Neural cell (in vitro differentiated cells): ENCODE results near the gene ZFX. TPM values are rescaled to one million over a fixed set of nuclear protein-coding genes. Genes with fewer than 3 reads are reported as not detected.

ENCODE experiments used
- H2AFZ ChIP-seq: fragments of 200-600, 300-800 bp; sonication (generic), shearing (Covaris generic); 2 replicates; pipeline ENCODE4 v1.6.0; 2014; ENCODE audit warnings: low read depth, mild to moderate bottlenecking, antibody characterized with exemption, low read length, moderate library complexity
- H3F3A ChIP-seq: fragments of 200-600 bp; shearing (Covaris generic); 2 replicates; pipeline ENCODE4 v1.6.1; 2016; ENCODE audit warnings: mild to moderate bottlenecking, moderate library complexity, mixed read lengths, antibody characterized with exemption, low read length; ENCODE audit not compliant: insufficient read depth, poor library complexity, severe bottlenecking
- H3K27ac ChIP-seq: fragments of 200-600, 300-800 bp; sonication (generic), shearing (Covaris generic); 2 replicates; pipeline ENCODE4 v1.5.1; 2014; ENCODE audit warnings: mild to moderate bottlenecking, low read length, moderate library complexity
- H3K27me3 ChIP-seq: fragments of 300-800, 200-600 bp; sonication (generic), shearing (Covaris generic); 2 replicates; pipeline ENCODE4 v1.6.0; 2014; ENCODE audit warnings: mild to moderate bottlenecking, low read depth, low read length, moderate library complexity; ENCODE audit not compliant: insufficient read depth
- H3K36me3 ChIP-seq: fragments of 300-800, 200-600 bp; sonication (generic), shearing (Covaris generic); 2 replicates; pipeline ENCODE4 v1.5.1; 2014; ENCODE audit warnings: mild to moderate bottlenecking, antibody characterized with exemption, low read length, moderate library complexity; ENCODE audit not compliant: insufficient read depth
- H3K4me2 ChIP-seq: fragments of 300-800, 200-600 bp; sonication (generic), shearing (Covaris generic); 2 replicates; pipeline ENCODE4 v1.6.0; 2014; ENCODE audit warnings: mild to moderate bottlenecking, low read length
- H3K4me3 ChIP-seq: fragments of 300-800, 200-600 bp; sonication (generic), shearing (Covaris generic); 2 replicates; pipeline ENCODE4 v1.5.1; 2014; ENCODE audit warnings: mild to moderate bottlenecking, low read length, moderate library complexity
- H3K79me2 ChIP-seq: fragments of 200-600 bp; shearing (Covaris generic); replicated peaks from 2 replicates; pipeline ENCODE4 v1.6.0; 2014; ENCODE audit warnings: mild to moderate bottlenecking, low read length, moderate library complexity; ENCODE audit not compliant: insufficient read depth
- H3K9ac ChIP-seq: fragments of 300-800, 200-600 bp; sonication (generic), shearing (Covaris generic); 2 replicates; pipeline ENCODE4 v1.6.1; 2016; ENCODE audit warnings: mild to moderate bottlenecking, low read length, mixed read lengths
- H3K9me2 ChIP-seq: fragments of 200-600 bp; shearing (Covaris generic); 2 replicates; pipeline ENCODE4 v1.6.1; 2016; ENCODE audit warnings: mild to moderate bottlenecking, low read length, mixed read lengths; ENCODE audit not compliant: insufficient read depth
- H3K9me3 ChIP-seq: fragments of 200-600, 300-800 bp; sonication (generic), shearing (Covaris generic); 2 replicates; pipeline ENCODE4 v1.6.1; 2016; ENCODE audit warnings: mild to moderate bottlenecking, mixed run types, low read length, moderate library complexity, mixed read lengths
- H4K20me1 ChIP-seq: fragments of 200-600 bp; shearing (Covaris generic); 2 replicates; pipeline ENCODE4 v1.6.1; 2016; ENCODE audit warnings: mild to moderate bottlenecking, mixed run types; ENCODE audit not compliant: insufficient read depth
- EP300 ChIP-seq: fragments of 450-650 bp; conservative IDR thresholded peaks from 2 replicates; pipeline ENCODE4 v1.6.1; 2014; ENCODE audit warnings: antibody characterized with exemption, mild to moderate bottlenecking, moderate library complexity; ENCODE audit not compliant: poor library complexity, severe bottlenecking
- EZH2 ChIP-seq: fragments of 200-600, 300-800 bp; shearing (Covaris generic), sonication (generic); IDR thresholded peaks from 2 replicates; pipeline ENCODE4 v1.6.1; 2014; ENCODE audit warnings: antibody characterized with exemption, low read length, borderline replicate concordance, mild to moderate bottlenecking; ENCODE audit not compliant: insufficient read depth, poor library complexity, severe bottlenecking
- MXI1 ChIP-seq: fragments of 450-650 bp; conservative IDR thresholded peaks from 2 replicates; pipeline ENCODE4 v1.6.1; 2014; ENCODE audit warnings: antibody characterized with exemption, mild to moderate bottlenecking; ENCODE audit not compliant: poor library complexity, severe bottlenecking
- POLR2AphosphoS5 ChIP-seq: IDR thresholded peaks from 2 replicates; pipeline ENCODE4 v1.6.1; 2012
- RAD21 ChIP-seq: fragments of 450-650 bp; conservative IDR thresholded peaks from 2 replicates; pipeline ENCODE4 v1.6.1; 2014; ENCODE audit warnings: antibody characterized with exemption, mild to moderate bottlenecking, moderate library complexity
- REST ChIP-seq: IDR thresholded peaks from 2 replicates; pipeline ENCODE4 v1.6.1; 2012; ENCODE audit warnings: borderline replicate concordance
- SMC3 ChIP-seq: fragments of 450-650 bp; conservative IDR thresholded peaks from 2 replicates; pipeline ENCODE4 v1.6.1; 2014; ENCODE audit warnings: antibody characterized with exemption, mild to moderate bottlenecking, moderate library complexity; ENCODE audit not compliant: poor library complexity
- TAF1 ChIP-seq: IDR thresholded peaks from 2 replicates; pipeline ENCODE4 v1.6.1; 2012; ENCODE audit warnings: low read depth
- polyA plus RNA-seq: library from polyadenylated mRNA; depleted of rRNA; stranded (reverse); fragments of >200 nt; gene quantifications from 2 replicates; pipeline ENCODE4 v1.2.3, GENCODE V29; 2014
- TF ChIP-seq, protein P1 (sequence below): fragments of 450-650 bp; IDR thresholded peaks from 2 replicates; pipeline ENCODE4 v1.5.1; 2014; ENCODE audit warnings: antibody characterized with exemption, mild to moderate bottlenecking, moderate library complexity; ENCODE audit not compliant: poor library complexity, severe bottlenecking

ZFX gene
- polyA plus RNA-seq, 1 donor from 2014 or later = 12.5 TPM

GRCh38 chrX:24253469-24253868, 103.9 kb downstream of the ZFX start:
- no peaks in the 10 kb centered on the region for H3K36me3 ChIP-seq
- H3K4me3 ChIP-seq = no peak overlapping the region
- no peaks in the 10 kb centered on the region for H3K9me2 ChIP-seq
- no peaks in the 10 kb centered on the region for H3K27me3 ChIP-seq
- H3K9me3 ChIP-seq = no peaks in the 10 kb centered on the region
- no peaks in the 10 kb centered on the region for H3F3A ChIP-seq
- no peaks in the 10 kb centered on the region for H3K79me2 ChIP-seq
- no peak overlapping the region for H2AFZ ChIP-seq
- no peak for TF ChIP-seq EZH2
- TF ChIP-seq REST = no peak
- TF ChIP-seq TAF1 = no peak
- TF ChIP-seq, protein P1, sequence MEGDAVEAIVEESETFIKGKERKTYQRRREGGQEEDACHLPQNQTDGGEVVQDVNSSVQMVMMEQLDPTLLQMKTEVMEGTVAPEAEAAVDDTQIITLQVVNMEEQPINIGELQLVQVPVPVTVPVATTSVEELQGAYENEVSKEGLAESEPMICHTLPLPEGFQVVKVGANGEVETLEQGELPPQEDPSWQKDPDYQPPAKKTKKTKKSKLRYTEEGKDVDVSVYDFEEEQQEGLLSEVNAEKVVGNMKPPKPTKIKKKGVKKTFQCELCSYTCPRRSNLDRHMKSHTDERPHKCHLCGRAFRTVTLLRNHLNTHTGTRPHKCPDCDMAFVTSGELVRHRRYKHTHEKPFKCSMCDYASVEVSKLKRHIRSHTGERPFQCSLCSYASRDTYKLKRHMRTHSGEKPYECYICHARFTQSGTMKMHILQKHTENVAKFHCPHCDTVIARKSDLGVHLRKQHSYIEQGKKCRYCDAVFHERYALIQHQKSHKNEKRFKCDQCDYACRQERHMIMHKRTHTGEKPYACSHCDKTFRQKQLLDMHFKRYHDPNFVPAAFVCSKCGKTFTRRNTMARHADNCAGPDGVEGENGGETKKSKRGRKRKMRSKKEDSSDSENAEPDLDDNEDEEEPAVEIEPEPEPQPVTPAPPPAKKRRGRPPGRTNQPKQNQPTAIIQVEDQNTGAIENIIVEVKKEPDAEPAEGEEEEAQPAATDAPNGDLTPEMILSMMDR = no peak
- no peak for TF ChIP-seq POLR2AphosphoS5
- TF ChIP-seq SMC3 = no peak
- TF ChIP-seq EP300 = no peak
- TF ChIP-seq RAD21 = no peak
- no peak overlapping the region for H3K4me2 ChIP-seq
- no peak overlapping the region for H3K9ac ChIP-seq
- no peak overlapping the region for H3K27ac ChIP-seq
- no peaks in the 10 kb centered on the region for H4K20me1 ChIP-seq

- Histone ChIP-seq H4K20me1 (no peaks in the 10 kb centered on the region), H3F3A (no peaks in the 10 kb centered on the region), H2AFZ (no peak overlapping the region), H3K9me2 (no peaks in the 10 kb centered on the region), H3K79me2 (no peaks in the 10 kb centered on the region), H3K27me3 (no peaks in the 10 kb centered on the region), H3K4me3 (no peak overlapping the region), H3K36me3 (no peaks in the 10 kb centered on the region), H3K27ac (no peak overlapping the region), H3K9me3 (no peaks in the 10 kb centered on the region), H3K9ac (no peak overlapping the region), H3K4me2 (no peak overlapping the region)
- no peak for TF ChIP-seq EZH2
- TF ChIP-seq REST = no peak
- no peak for TF ChIP-seq RAD21
- TF ChIP-seq POLR2AphosphoS5 = no peak
- no peak for TF ChIP-seq SMC3
- TF ChIP-seq TAF1 = no peak
- TF ChIP-seq, protein P1 = no peak
- no peak for TF ChIP-seq MXI1
- TF ChIP-seq EP300 = no peak
Observed at GRCh38 chrX:24257011-24257410, 107.5 kb downstream of the ZFX start.
